Activated CD8-positive, alpha-beta T cell treated with anti-CD3 and anti-CD28 coated beads for 36 hours (primary cell): ENCODE measurements around the gene SPOCK2. TPM values are rescaled to one million over a fixed set of nuclear protein-coding genes. Genes with fewer than 3 reads are reported as not detected.

ENCODE experiments used
- ATAC-seq: fragments of 200-7000 bp; cut with Tn5 transposase; one replicate; pipeline ENCODE4 v1.10.0; 2021; ENCODE audit warnings: mild to moderate bottlenecking, moderate library complexity
- CTCF ChIA-PET: fragments of 350-600 bp; sonication (Branson Sonifier 250); formaldehyde crosslinking; loops from one replicate; lab custom pipeline; 2021; ENCODE audit warnings: antibody characterized with exemption; lab: Charles Lee
- POLR2A ChIA-PET: fragments of 350-600 bp; sonication (Branson Sonifier 250); formaldehyde crosslinking; loops from one replicate; lab custom pipeline; 2021; ENCODE audit warnings: antibody characterized with exemption; lab: Charles Lee
- DNase-seq: peaks from one replicate; pipeline ENCODE4 v3.0.0-alpha.2; 2020
- H3K27ac Mint-ChIP-seq: one replicate; pipeline ENCODE4 v1.8.0; 2021; ENCODE audit warnings: mild to moderate bottlenecking, mixed read lengths
- H3K27me3 Mint-ChIP-seq: one replicate; pipeline ENCODE4 v1.8.0; 2021; ENCODE audit warnings: mixed read lengths
- H3K36me3 Mint-ChIP-seq: one replicate; pipeline ENCODE4 v1.8.0; 2021; ENCODE audit warnings: low read depth, mixed read lengths
- H3K4me1 Mint-ChIP-seq: one replicate; pipeline ENCODE4 v1.8.0; 2021; ENCODE audit warnings: low read depth, mixed read lengths
- H3K4me3 Mint-ChIP-seq: one replicate; pipeline ENCODE4 v1.8.0; 2021; ENCODE audit warnings: mild to moderate bottlenecking, moderate library complexity, mixed read lengths
- H3K9me3 Mint-ChIP-seq: one replicate; pipeline ENCODE4 v1.8.0; 2021; ENCODE audit warnings: mixed read lengths
- intact Hi-C: fragments of 100-400 bp; cut with micrococcal nuclease; formaldehyde crosslinking; loops from one replicate; pipeline ENCODE4 v1.10.0; 2022
- total RNA-seq, 2 experiments: library from RNA; stranded (reverse); gene quantifications; one replicate each; pipeline ENCODE4 v1.2.3, GENCODE V29; 2021
- TF ChIP-seq, protein P1 (sequence below): fragments of 200-600 bp; IDR thresholded peaks from one replicate; pipeline ENCODE4 v1.8.0; 2022; ENCODE audit warnings: antibody characterized with exemption, mild to moderate bottlenecking

Gene SPOCK2
- total RNA-seq, 2 experiments from 2014 or later = 134 to 135 TPM

- H3K27ac Mint-ChIP-seq = peak overlapping the region; percentile 25
- intact Hi-C loops = no loop called here
- CTCF ChIA-PET = interaction anchor here (7.4 kb wide), 1 partner anchor 13 kb away, joined by 72 read pairs; no protein-coding TSS in a partner anchor
- TF ChIP-seq, protein P1, sequence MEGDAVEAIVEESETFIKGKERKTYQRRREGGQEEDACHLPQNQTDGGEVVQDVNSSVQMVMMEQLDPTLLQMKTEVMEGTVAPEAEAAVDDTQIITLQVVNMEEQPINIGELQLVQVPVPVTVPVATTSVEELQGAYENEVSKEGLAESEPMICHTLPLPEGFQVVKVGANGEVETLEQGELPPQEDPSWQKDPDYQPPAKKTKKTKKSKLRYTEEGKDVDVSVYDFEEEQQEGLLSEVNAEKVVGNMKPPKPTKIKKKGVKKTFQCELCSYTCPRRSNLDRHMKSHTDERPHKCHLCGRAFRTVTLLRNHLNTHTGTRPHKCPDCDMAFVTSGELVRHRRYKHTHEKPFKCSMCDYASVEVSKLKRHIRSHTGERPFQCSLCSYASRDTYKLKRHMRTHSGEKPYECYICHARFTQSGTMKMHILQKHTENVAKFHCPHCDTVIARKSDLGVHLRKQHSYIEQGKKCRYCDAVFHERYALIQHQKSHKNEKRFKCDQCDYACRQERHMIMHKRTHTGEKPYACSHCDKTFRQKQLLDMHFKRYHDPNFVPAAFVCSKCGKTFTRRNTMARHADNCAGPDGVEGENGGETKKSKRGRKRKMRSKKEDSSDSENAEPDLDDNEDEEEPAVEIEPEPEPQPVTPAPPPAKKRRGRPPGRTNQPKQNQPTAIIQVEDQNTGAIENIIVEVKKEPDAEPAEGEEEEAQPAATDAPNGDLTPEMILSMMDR = no peak
- DNase-seq (no peak), ATAC-seq (no peak)
- POLR2A ChIA-PET = interaction anchor here (0.7 to 0.8 kb wide), 3 partner anchors 9 to 198 kb away, joined by 3 read pairs; no protein-coding TSS in a partner anchor
- no peak overlapping the region for H3K4me3 Mint-ChIP-seq
- H3K36me3 Mint-ChIP-seq = peaks cover 29% of the 10 kb centered on the region
- H3K9me3 Mint-ChIP-seq = no peaks in the 10 kb centered on the region
- no peaks in the 10 kb centered on the region for H3K27me3 Mint-ChIP-seq
- H3K4me1 Mint-ChIP-seq = peaks cover 25% of the 10 kb centered on the region
Measured at GRCh38 chr10:72062832-72063702, 25.3 kb downstream of the SPOCK2 start.

DNA sequence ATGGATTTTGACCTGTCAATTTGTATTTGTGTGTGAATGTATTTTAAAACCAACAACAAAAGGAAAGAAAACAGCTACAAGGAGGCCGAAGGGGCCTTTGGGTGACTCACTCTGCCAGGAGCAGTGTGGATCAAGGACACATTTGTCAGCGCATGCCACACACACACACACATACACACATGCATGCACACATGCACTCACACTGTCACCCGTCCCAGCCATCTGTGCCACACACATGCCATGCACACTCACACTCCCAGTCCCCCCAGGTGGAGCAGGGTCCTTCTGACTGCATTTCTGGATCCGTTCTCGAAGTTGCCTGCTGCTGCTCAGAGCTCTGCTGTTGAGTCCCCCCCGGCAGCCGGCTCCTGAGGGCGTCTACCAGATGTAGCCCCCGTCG is 26.0 kb downstream of the SPOCK2 start:
- DNase-seq (no peak), ATAC-seq (no peak)
- H3K9me3 Mint-ChIP-seq = no peaks in the 10 kb centered on the region
- H3K27me3 Mint-ChIP-seq = no peaks in the 10 kb centered on the region
- H3K4me1 Mint-ChIP-seq = peaks cover 28% of the 10 kb centered on the region
- H3K36me3 Mint-ChIP-seq = peaks cover 27% of the 10 kb centered on the region
- POLR2A ChIA-PET = interaction anchor here (0.7 to 1.7 kb wide), 2 partner anchors 9 to 184 kb away, joined by 3 to 6 read pairs; no protein-coding TSS in a partner anchor
- TF ChIP-seq, protein P1 = no peak
- CTCF ChIA-PET = interaction anchor here (7.4 kb wide), 1 partner anchor 13 kb away, joined by 72 read pairs; no protein-coding TSS in a partner anchor
- intact Hi-C loops = no loop called here
- H3K27ac Mint-ChIP-seq = peak overlapping the region; percentile 65
- no peak overlapping the region for H3K4me3 Mint-ChIP-seq

- POLR2A ChIA-PET = interaction anchor here (0.7 to 1.7 kb wide), 3 partner anchors 10 to 184 kb away, joined by 3 to 6 read pairs (median 3); no protein-coding TSS in a partner anchor
- H3K9me3 Mint-ChIP-seq = no peaks in the 10 kb centered on the region
- H3K4me1 Mint-ChIP-seq = peaks cover 30% of the 10 kb centered on the region
- H3K36me3 Mint-ChIP-seq = peaks cover 25% of the 10 kb centered on the region
- CTCF ChIA-PET = interaction anchor here (7.4 kb wide), 1 partner anchor 12 kb away, joined by 72 read pairs; no protein-coding TSS in a partner anchor
- peak overlapping the region; percentile 65 for H3K27ac Mint-ChIP-seq
- no peak for DNase-seq
- H3K4me3 Mint-ChIP-seq = no peak overlapping the region
- no peak for ATAC-seq
- intact Hi-C loops = no loop called here
- TF ChIP-seq, protein P1 = no peak
- no peaks in the 10 kb centered on the region for H3K27me3 Mint-ChIP-seq
Measured at GRCh38 chr10:72061930-72062329, 26.4 kb downstream of the SPOCK2 start.

GRCh38 chr10:72061491-72061890 is 26.9 kb downstream of the SPOCK2 start:
- ChIA-PET POLR2A (interaction anchor here (0.7 to 1.7 kb wide), 4 partner anchors 10 to 127 kb away, joined by 3 to 6 read pairs (median 4); no protein-coding TSS in a partner anchor), CTCF (interaction anchor here (7.4 kb wide), 1 partner anchor 12 kb away, joined by 72 read pairs; no protein-coding TSS in a partner anchor)
- TF ChIP-seq, protein P1 = no peak
- Mint-ChIP-seq H3K9me3 (no peaks in the 10 kb centered on the region), H3K4me3 (no peak overlapping the region), H3K4me1 (peaks cover 30% of the 10 kb centered on the region), H3K27ac (peak overlapping the region; percentile 3), H3K27me3 (no peaks in the 10 kb centered on the region), H3K36me3 (peaks cover 24% of the 10 kb centered on the region)
- intact Hi-C loops = no loop called here
- ATAC-seq (no peak), DNase-seq (no peak)
